PC-9 (cell line): ENCODE results near the gene VENTX.

Experiments used
- CTCF ChIP-seq: fragments of 200-600 bp; sonication (generic); conservative IDR thresholded peaks from 2 replicates; pipeline ENCODE4 v1.6.1; 2017; ENCODE audit warnings: mixed run types, antibody characterized with exemption, mild to moderate bottlenecking, moderate library complexity
- EZH2 ChIP-seq: fragments of 200-600 bp; sonication (generic); IDR thresholded peaks from 2 replicates; pipeline ENCODE4 v1.8.0; 2017; ENCODE audit warnings: antibody characterized with exemption, low read depth

GRCh38 chr10:133272964-133273420 is 35.3 kb downstream of the VENTX start:
- no peak for TF ChIP-seq CTCF
- TF ChIP-seq EZH2: no peak
